Gastrocnemius medialis (tissue), 4 donors: ENCODE measurements around the gene OR2T11. TPM values are rescaled to one million over a fixed set of nuclear protein-coding genes. Genes with fewer than 3 reads are reported as not detected.

Experiments
- ATAC-seq, 2 donors: fragments of 150-250 bp; one replicate each; pipeline ENCODE4 v1.9.1; 2016
- DNase-seq, 2 donors: peaks; one replicate each; pipeline ENCODE4 v3.0.0-alpha.2; 2019
- H3K27ac ChIP-seq, 4 donors: fragments of 200-600 bp; sonication (generic); 1 replicate in 1 of 4; 2 replicates in 3 of 4; pipeline ENCODE4 v1.5.1; 2016 to 2018; ENCODE audit warnings: mild to moderate bottlenecking in 2 of 4, moderate library complexity in 1 of 4
- H3K27me3 ChIP-seq, 3 donors: fragments of 200-600 bp; sonication (generic) in 2 of 3; 1 replicate in 1 of 3; 2 replicates in 2 of 3; pipeline versions ENCODE4 v1.5.1 to v1.6.0; 2016 to 2019; ENCODE audit warnings: mild to moderate bottlenecking in 1 of 3, moderate library complexity in 1 of 3
- H3K36me3 ChIP-seq, 2 donors: fragments of 200-600 bp; sonication (generic) in 1 of 2; one replicate each; pipeline ENCODE4 v1.5.1; 2017 to 2018
- H3K4me1 ChIP-seq, 2 donors: fragments of 200-600 bp; sonication (generic) in 1 of 2; one replicate each; pipeline ENCODE4 v1.5.1; 2016 to 2017; ENCODE audit warnings: mild to moderate bottlenecking in 2 of 2
- H3K4me3 ChIP-seq, 4 donors: fragments of 200-600 bp; sonication (generic) in 3 of 4; 1 replicate in 1 of 4; 2 replicates in 3 of 4; pipeline ENCODE4 v1.5.1; 2016 to 2019; ENCODE audit warnings: mild to moderate bottlenecking in 2 of 4
- H3K9me3 ChIP-seq, 3 donors: fragments of 200-600 bp; sonication (generic) in 2 of 3; 1 replicate in 1 of 3; 2 replicates in 2 of 3; pipeline ENCODE4 v1.5.1; 2016 to 2019
- CTCF ChIP-seq, 5 experiments: fragments of 450-650 bp in 3 of 5; fragments of 200-600 bp in 2 of 5; sonication (generic) in 2 of 5; IDR thresholded peaks in 4 of 5; conservative IDR thresholded peaks in 1 of 5; 1 replicate in 4 of 5; 2 replicates in 1 of 5; pipeline ENCODE4 v1.5.1; 2016 to 2019; ENCODE audit warnings: antibody characterized with exemption in 5 of 5, mild to moderate bottlenecking in 3 of 5, moderate library complexity in 3 of 5
- POLR2A ChIP-seq, 2 donors: fragments of 450-650 bp; IDR thresholded peaks; one replicate each; pipeline ENCODE4 v1.6.1; 2017; ENCODE audit warnings: antibody characterized with exemption in 2 of 2, mild to moderate bottlenecking in 2 of 2, moderate library complexity in 2 of 2
- in situ Hi-C, 4 donors: fragments of 200-750 bp; cut with MboI; loops; one replicate each; pipeline versions ENCODE4 v1.15.0 to v1.8.0; 2017; ENCODE audit warnings: low sequenced_read_pairs in 4 of 4
- intact Hi-C: fragments of 100-400 bp; cut with DNase I; formaldehyde crosslinking; loops from one replicate; pipeline ENCODE4 v1.15.1; 2023; ENCODE audit warnings: low total_unique reads
- total RNA-seq, 4 donors: library from RNA; depleted of rRNA; stranded (reverse); fragments of >200 nt; gene quantifications; one replicate each; pipeline versions ENCODE4 v1.1.0 to v1.2.3, GENCODE V29; 2016

Gene OR2T11
- total RNA-seq, 4 donors from 2014 or later = not detected

DNA sequence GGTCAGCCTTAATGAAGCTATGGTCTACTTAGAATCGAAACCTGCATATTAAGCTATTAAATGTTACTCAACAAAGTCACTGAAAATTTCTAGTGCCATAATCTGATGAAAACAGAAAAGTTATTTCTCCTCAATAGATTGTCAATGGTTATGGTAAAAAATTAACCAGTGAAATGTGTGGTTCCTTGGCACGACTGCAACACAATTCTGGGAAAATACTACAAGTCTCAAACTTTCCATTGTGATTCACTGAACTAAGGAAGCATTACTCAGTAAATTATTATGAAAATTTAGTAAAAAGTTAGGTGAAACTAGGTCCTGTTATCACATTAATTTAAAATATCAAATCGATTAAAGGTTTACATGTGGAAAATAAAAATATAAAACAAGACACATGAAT is 24.6 kb downstream of the OR2T11 start:
- Histone ChIP-seq H3K9me3 (no peaks in the 10 kb centered on the region), H3K27ac (no peak overlapping the region), H3K27me3 (no peaks in the 10 kb centered on the region), H3K36me3 (no peaks in the 10 kb centered on the region), H3K4me1 (no peaks in the 10 kb centered on the region), H3K4me3 (no peak overlapping the region)
- in situ Hi-C loops = no loop called here
- no peak for DNase-seq
- TF ChIP-seq CTCF (IDR thresholded peaks at IDR 0.05 in 4 of 5, conservative IDR thresholded peaks at IDR 0.05 in 1 of 5) (no peak), POLR2A (IDR thresholded peaks at IDR 0.05) (no peak)
- ATAC-seq = no peak
- intact Hi-C loops = no loop called here

DNA sequence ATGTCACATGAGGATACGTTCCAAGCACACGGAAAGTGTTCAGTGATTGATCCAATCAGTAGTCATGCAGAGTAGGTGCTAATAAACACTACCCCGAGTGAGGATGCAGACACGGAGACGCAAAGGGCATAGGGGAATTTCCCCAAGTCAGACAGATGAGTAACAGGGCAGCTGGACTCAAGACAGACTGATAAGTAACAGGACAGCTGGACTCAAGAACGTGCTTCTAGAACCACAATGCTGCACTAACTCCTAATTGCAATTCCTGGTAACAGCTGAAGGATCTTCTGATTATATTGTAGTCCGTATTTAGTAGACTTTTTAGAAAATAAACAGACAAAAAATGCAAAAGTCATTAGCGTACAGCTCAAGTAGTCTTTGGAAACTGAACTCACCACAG is 35.5 kb downstream of the OR2T11 start:
- Histone ChIP-seq H3K27ac (no peak overlapping the region), H3K9me3 (no peaks in the 10 kb centered on the region), H3K4me3 (no peak overlapping the region), H3K36me3 (no peaks in the 10 kb centered on the region), H3K27me3 (no peaks in the 10 kb centered on the region), H3K4me1 (no peaks in the 10 kb centered on the region)
- intact Hi-C loops = no loop called here
- TF ChIP-seq CTCF (IDR thresholded peaks at IDR 0.05 in 4 of 5, conservative IDR thresholded peaks at IDR 0.05 in 1 of 5) = no peak
- TF ChIP-seq POLR2A (IDR thresholded peaks at IDR 0.05) = no peak
- ATAC-seq (no peak), DNase-seq (no peak)
- in situ Hi-C loops = no loop called here

- H3K9me3 ChIP-seq = no peaks in the 10 kb centered on the region
- H3K4me1 ChIP-seq = no peaks in the 10 kb centered on the region
- H3K36me3 ChIP-seq = no peaks in the 10 kb centered on the region
- ATAC-seq = no peak
- in situ Hi-C loops (no loop called here), intact Hi-C loops (no loop called here)
- no peak within 1 kb of the TSS for H3K4me3 ChIP-seq
- TF ChIP-seq POLR2A (IDR thresholded peaks at IDR 0.05) (no peak), CTCF (IDR thresholded peaks at IDR 0.05 in 4 of 5, conservative IDR thresholded peaks at IDR 0.05 in 1 of 5) (no peak)
- no peaks in the 10 kb centered on the region for H3K27me3 ChIP-seq
- no peak for DNase-seq
- no peak within 1 kb of the TSS for H3K27ac ChIP-seq
These were observed 37.3 kb downstream of the OR2T11 start, which contains the start of gene OR2T10 for GRCh38 chr1:248597589-248597988. Gene OR2T10 (minus strand): TSS chr1:248597700. CDS start chr1:248593768, 3,932 bp downstream.

DNA sequence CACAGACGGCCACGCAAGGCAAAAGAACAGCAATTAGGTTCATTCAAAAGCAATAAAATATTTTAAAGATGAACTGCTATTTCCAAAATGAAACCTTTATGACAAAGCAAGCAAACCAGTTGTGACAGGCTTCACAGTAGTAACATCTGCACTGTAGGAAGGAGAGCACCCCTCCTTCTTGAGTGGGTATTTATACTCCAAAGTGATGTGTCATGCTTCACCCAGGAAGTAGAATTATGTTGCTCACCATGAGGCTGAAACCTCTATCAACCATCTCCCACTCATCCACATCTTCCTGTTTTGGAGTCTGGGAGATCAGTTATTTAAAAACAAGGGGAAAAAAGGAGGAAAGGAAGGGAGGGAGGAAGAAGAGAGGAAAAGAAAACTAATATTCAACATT is 38.3 kb downstream of the OR2T11 start:
- Histone ChIP-seq H3K36me3 (no peaks in the 10 kb centered on the region), H3K9me3 (no peaks in the 10 kb centered on the region), H3K27me3 (no peaks in the 10 kb centered on the region), H3K4me3 (no peak overlapping the region), H3K4me1 (no peaks in the 10 kb centered on the region), H3K27ac (no peak overlapping the region)
- in situ Hi-C loops (no loop called here), intact Hi-C loops (no loop called here)
- DNase-seq = no peak
- ATAC-seq = no peak
- TF ChIP-seq CTCF (IDR thresholded peaks at IDR 0.05 in 4 of 5, conservative IDR thresholded peaks at IDR 0.05 in 1 of 5) (no peak), POLR2A (IDR thresholded peaks at IDR 0.05) (no peak)

DNA sequence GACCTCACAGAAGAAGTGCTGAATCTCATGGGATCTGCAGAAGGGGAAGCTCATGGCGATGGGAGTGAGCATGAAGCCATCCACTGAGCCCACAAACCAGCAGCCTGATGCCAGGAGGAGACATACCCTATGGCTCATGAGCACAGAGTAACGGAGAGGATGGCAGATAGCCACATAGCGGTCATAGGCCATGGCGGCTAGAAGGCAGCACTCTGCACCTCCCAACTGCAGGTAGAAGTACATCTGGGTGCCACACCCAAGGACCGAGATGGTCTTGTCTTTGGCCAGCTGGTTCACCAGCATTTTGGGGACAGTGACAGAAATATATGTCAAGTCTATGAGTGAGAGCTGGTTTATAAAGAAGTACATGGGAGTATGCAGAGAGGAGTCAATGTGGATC is 41.7 kb downstream of the OR2T11 start:
- Histone ChIP-seq H3K9me3 (no peaks in the 10 kb centered on the region), H3K4me3 (no peak overlapping the region), H3K27me3 (no peaks in the 10 kb centered on the region), H3K36me3 (no peaks in the 10 kb centered on the region), H3K27ac (no peak overlapping the region), H3K4me1 (no peaks in the 10 kb centered on the region)
- no peak for DNase-seq
- no peak for ATAC-seq
- intact Hi-C loops (no loop called here), in situ Hi-C loops (no loop called here)
- TF ChIP-seq POLR2A (IDR thresholded peaks at IDR 0.05) (no peak), CTCF (IDR thresholded peaks at IDR 0.05 in 4 of 5, conservative IDR thresholded peaks at IDR 0.05 in 1 of 5) (no peak)
